ENCODE results near the gene ZNF460. TPM values are rescaled to one million over a fixed set of nuclear protein-coding genes. Genes with fewer than 3 reads are reported as not detected.

ZNF460 gene
- total and polyA plus RNA-seq, 2 of the 13 experiments (the other 11 are each of a cell fraction or from before 2014, with no cell fraction given) = 14.5 to 44.8 TPM

DNA sequence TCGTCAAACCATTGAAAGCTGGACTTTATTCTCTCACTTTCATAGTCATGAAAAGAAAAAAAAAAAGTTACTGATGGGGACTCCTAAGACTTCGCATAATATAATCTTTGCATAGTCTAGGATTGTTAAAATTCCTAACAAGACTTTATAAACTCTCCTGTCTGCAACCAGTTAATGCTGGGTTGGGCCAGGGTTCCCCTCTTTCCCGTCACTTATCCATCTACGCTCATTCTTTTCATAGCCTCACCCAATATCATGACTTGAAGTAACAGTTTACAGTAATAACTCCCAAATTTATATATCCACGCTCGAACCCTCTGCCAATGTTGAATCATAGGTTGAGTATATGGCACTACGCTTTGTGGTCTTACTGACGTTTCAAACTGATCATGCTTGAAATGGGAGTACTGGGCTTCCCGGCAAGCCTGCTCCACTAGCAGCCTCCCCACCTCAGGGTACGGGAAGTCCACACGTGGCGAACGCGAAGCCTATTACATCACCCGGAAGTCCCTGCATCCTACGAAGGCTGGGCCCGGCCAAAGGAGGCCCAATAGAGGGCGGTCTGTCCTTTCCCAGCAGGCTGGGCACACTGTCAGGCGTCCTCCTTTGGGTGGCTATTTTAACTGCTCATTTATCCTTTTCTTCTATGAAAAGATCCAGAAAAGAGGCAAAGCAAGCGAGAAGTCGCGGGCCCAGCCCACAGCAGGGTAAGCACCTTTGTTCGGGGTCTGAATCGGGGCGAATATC lies 694 bp upstream of the ZNF460 start (continued):
- TF ChIP-seq, protein P1, sequence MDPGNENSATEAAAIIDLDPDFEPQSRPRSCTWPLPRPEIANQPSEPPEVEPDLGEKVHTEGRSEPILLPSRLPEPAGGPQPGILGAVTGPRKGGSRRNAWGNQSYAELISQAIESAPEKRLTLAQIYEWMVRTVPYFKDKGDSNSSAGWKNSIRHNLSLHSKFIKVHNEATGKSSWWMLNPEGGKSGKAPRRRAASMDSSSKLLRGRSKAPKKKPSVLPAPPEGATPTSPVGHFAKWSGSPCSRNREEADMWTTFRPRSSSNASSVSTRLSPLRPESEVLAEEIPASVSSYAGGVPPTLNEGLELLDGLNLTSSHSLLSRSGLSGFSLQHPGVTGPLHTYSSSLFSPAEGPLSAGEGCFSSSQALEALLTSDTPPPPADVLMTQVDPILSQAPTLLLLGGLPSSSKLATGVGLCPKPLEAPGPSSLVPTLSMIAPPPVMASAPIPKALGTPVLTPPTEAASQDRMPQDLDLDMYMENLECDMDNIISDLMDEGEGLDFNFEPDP (CRISPR knock-in tag; conservative IDR thresholded peaks at IDR 0.05) = no peak
- no peak for TF ChIP-seq TBX3 (IDR thresholded peaks at IDR 0.05; ENCODE audit: borderline replicate concordance)
- TF ChIP-seq MAZ (IDR thresholded peaks at IDR 0.05; ENCODE audit: borderline replicate concordance, low read depth, low read length) = peak; percentile 95
- peak; percentile 68 for TF ChIP-seq MAZ (CRISPR knock-in tag; IDR thresholded peaks at IDR 0.05; ENCODE audit: low read depth)
- TF ChIP-seq BCL6 (CRISPR knock-in tag; IDR thresholded peaks at IDR 0.05) = peak; percentile 77
- TF ChIP-seq, protein P2, sequence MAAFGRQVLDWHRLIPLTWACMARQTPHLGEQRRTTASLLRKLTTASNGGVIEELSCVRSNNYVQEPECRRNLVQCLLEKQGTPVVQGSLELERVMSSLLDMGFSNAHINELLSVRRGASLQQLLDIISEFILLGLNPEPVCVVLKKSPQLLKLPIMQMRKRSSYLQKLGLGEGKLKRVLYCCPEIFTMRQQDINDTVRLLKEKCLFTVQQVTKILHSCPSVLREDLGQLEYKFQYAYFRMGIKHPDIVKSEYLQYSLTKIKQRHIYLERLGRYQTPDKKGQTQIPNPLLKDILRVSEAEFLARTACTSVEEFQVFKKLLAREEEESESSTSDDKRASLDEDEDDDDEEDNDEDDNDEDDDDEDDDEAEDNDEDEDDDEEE (CRISPR knock-in tag; IDR thresholded peaks at IDR 0.05) = no peak
- TF ChIP-seq, protein P3, sequence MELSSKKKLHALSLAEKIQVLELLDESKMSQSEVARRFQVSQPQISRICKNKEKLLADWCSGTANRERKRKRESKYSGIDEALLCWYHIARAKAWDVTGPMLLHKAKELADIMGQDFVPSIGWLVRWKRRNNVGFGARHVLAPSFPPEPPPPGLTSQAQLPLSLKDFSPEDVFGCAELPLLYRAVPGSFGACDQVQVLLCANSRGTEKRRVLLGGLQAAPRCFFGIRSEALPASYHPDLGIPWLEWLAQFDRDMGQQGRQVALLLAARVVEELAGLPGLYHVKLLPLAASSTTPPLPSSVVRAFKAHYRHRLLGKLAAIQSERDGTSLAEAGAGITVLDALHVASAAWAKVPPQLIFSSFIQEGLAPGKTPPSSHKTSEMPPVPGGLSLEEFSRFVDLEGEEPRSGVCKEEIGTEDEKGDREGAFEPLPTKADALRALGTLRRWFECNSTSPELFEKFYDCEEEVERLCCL (CRISPR knock-in tag; IDR thresholded peaks at IDR 0.05; ENCODE audit: borderline replicate concordance) = peak; percentile 23; the same call in 1 of the 2 replicates
- TF ChIP-seq ZNF274 (CRISPR knock-in tag; IDR thresholded peaks at IDR 0.05) = peak; percentile 67; the same call in 1 of the 2 replicates
- TF ChIP-seq, protein P4, sequence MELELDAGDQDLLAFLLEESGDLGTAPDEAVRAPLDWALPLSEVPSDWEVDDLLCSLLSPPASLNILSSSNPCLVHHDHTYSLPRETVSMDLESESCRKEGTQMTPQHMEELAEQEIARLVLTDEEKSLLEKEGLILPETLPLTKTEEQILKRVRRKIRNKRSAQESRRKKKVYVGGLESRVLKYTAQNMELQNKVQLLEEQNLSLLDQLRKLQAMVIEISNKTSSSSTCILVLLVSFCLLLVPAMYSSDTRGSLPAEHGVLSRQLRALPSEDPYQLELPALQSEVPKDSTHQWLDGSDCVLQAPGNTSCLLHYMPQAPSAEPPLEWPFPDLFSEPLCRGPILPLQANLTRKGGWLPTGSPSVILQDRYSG (CRISPR knock-in tag; IDR thresholded peaks at IDR 0.05) = 0 out of 2 replicates have a peak, but pooled peaks have one; percentile 79
- peak; percentile 26; the same call in 1 of the 2 replicates for TF ChIP-seq ZNF205 (CRISPR knock-in tag; IDR thresholded peaks at IDR 0.05)
- TF ChIP-seq FOXM1 (CRISPR knock-in tag; IDR thresholded peaks at IDR 0.05) = no peak
- TF ChIP-seq, protein P5, sequence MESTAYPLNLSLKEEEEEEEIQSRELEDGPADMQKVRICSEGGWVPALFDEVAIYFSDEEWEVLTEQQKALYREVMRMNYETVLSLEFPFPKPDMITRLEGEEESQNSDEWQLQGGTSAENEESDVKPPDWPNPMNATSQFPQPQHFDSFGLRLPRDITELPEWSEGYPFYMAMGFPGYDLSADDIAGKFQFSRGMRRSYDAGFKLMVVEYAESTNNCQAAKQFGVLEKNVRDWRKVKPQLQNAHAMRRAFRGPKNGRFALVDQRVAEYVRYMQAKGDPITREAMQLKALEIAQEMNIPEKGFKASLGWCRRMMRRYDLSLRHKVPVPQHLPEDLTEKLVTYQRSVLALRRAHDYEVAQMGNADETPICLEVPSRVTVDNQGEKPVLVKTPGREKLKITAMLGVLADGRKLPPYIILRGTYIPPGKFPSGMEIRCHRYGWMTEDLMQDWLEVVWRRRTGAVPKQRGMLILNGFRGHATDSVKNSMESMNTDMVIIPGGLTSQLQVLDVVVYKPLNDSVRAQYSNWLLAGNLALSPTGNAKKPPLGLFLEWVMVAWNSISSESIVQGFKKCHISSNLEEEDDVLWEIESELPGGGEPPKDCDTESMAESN (CRISPR knock-in tag; conservative IDR thresholded peaks at IDR 0.05) = no peak; the same call in 1 of the 2 replicates
- TF ChIP-seq SETDB1 (CRISPR knock-in tag; IDR thresholded peaks at IDR 0.05; ENCODE audit: borderline replicate concordance) = 0 out of 2 replicates have a peak, but pooled peaks have one; percentile 31
- TF ChIP-seq ZNF263 (CRISPR knock-in tag; IDR thresholded peaks at IDR 0.05) = peak; percentile 81
- no peak for TF ChIP-seq HNRNPK (IDR thresholded peaks at IDR 0.05; ENCODE audit: low read depth, low read length, poor library complexity, severe bottlenecking)
- TF ChIP-seq, protein P6, sequence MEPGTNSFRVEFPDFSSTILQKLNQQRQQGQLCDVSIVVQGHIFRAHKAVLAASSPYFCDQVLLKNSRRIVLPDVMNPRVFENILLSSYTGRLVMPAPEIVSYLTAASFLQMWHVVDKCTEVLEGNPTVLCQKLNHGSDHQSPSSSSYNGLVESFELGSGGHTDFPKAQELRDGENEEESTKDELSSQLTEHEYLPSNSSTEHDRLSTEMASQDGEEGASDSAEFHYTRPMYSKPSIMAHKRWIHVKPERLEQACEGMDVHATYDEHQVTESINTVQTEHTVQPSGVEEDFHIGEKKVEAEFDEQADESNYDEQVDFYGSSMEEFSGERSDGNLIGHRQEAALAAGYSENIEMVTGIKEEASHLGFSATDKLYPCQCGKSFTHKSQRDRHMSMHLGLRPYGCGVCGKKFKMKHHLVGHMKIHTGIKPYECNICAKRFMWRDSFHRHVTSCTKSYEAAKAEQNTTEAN (CRISPR knock-in tag; conservative IDR thresholded peaks at IDR 0.05) = peak; percentile 87
- TF ChIP-seq ZNF326 (CRISPR knock-in tag; IDR thresholded peaks at IDR 0.05; ENCODE audit: borderline replicate concordance) = no peak
- TF ChIP-seq, protein P7, sequence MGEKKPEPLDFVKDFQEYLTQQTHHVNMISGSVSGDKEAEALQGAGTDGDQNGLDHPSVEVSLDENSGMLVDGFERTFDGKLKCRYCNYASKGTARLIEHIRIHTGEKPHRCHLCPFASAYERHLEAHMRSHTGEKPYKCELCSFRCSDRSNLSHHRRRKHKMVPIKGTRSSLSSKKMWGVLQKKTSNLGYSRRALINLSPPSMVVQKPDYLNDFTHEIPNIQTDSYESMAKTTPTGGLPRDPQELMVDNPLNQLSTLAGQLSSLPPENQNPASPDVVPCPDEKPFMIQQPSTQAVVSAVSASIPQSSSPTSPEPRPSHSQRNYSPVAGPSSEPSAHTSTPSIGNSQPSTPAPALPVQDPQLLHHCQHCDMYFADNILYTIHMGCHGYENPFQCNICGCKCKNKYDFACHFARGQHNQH (CRISPR knock-in tag; IDR thresholded peaks at IDR 0.05) = peak; percentile 91
- peak; percentile 82; the same call in 1 of the 2 replicates for TF ChIP-seq GATAD2A (CRISPR knock-in tag; IDR thresholded peaks at IDR 0.05)
